ENCODE data around the gene LRRC52.

DNA sequence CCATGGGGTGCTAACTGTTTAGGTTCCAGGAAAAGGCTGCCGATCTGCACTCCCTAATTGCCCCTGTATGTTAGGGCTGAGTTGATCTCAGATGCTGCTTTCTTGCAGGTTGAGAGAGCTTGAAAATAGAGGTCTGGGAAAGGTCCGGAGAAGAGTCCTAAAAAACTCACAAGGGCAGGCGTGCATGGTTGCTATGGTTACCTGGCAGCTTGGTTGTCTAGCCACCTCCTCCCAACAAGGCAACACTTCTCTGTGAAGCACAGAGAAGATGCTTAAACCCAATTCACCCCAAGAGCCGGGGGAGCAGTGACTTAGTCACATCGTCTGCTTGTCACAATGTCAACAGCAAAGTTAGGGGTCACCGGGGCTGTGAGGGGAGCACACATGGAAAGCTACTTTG is 31.0 kb upstream of the LRRC52 start:
- TF ChIP-seq, protein P1, sequence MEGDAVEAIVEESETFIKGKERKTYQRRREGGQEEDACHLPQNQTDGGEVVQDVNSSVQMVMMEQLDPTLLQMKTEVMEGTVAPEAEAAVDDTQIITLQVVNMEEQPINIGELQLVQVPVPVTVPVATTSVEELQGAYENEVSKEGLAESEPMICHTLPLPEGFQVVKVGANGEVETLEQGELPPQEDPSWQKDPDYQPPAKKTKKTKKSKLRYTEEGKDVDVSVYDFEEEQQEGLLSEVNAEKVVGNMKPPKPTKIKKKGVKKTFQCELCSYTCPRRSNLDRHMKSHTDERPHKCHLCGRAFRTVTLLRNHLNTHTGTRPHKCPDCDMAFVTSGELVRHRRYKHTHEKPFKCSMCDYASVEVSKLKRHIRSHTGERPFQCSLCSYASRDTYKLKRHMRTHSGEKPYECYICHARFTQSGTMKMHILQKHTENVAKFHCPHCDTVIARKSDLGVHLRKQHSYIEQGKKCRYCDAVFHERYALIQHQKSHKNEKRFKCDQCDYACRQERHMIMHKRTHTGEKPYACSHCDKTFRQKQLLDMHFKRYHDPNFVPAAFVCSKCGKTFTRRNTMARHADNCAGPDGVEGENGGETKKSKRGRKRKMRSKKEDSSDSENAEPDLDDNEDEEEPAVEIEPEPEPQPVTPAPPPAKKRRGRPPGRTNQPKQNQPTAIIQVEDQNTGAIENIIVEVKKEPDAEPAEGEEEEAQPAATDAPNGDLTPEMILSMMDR (conservative IDR thresholded peaks at IDR 0.05; ENCODE audit: low read length): no peak
- TF ChIP-seq EZH2phosphoT487 (IDR thresholded peaks at IDR 0.05; ENCODE audit: borderline replicate concordance): no peak
